HG02798 (cell line): ENCODE results near the gene SPEG.

ENCODE experiments used
- ATAC-seq: cut with Tn5 transposase; IDR thresholded peaks from one replicate; pipeline ENCODE4 v1.9.1; 2021; ENCODE audit warnings: mild to moderate bottlenecking; ENCODE audit not compliant: unreplicated experiment, poor library complexity

The SPEG gene

DNA sequence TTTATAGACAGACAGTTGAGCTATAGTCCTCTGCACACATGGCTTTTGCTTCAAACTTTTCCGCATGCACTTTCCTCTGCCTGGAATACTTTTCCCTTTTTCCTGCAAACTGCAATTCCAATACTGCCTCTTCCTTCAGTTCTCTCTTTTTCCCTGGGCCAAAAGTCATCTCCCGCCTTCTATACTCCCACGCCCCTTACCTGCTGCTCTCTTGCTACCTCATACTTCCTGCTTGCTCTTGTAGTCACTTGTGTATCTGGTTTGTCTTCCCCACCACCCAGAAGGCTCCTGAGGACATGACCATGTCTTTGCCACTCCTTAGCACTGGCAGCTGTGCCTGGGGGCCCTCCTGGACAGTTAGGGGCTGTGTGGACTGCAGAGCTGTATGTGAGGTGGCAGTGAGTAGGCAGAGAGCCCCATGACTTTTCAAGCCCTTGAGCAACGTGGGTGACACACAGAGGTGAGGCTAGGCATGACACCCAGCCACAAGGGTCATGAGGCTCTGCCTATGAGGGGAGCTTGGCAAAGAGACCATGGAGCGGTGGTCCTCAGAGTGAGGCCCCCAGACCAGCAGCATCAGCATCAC, 23.2 kb downstream of the SPEG start:
- peak; percentile 47 for ATAC-seq

DNA sequence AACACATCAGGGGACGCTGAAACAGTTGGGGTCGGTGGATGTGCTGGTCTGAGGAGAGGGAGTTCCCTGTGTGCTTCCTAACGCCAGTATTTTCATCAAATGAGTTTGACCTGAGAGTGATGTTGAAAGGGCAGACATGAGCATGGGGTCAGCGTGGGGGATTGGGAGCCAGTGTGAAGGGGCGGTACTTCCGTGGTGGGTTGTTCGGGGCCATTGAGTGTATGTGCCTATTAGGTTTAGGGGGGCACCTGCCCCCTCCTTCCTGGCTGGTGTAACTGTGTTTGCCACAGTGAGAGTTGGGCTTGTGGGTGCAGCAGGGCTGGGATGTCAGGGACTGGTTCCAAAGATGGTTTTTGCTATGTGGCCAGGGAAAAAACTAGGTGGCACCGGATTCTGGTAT, 24.4 kb downstream of the SPEG start:
- ATAC-seq: no peak

DNA sequence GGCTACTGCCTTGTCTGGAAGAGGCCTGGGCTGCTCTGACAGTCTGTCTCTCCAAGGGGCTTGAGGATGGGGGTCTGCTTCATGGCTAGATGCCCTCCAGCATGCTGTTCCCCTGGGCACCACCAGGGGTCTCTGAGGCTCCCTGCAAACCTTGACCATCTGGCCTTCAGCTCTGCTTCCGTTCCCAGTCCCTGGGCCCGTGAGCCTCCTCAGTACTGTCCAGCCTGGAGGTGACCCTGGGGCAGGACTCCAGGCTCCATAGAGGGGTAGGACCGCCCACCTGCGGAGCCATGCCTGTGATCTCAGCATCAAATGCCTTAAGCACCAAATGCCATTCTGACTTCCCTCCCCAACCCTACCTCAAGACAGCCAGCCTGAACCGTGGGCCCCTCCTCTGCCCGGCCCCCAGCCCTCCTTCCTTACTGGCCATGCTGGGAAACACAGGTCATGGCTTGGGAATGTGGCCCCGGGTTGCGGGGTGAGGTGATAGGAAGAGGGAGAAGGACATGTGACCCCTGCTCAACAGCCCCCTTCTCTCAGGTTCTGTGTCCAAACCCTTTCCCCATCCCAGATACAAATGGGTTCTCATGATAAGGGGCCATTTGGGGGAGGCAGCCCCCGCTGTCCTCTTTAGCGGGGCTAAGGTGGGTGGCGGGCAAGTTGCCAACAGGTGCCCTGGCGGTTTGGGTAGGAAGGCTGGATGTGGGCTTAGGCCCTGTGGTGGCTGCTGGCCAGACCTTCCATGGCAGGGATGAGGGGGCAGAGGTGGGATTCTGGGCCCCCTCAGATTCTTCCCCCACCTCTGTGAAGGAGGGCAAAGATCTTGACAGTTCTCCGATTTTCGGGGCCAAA, 25.0 kb downstream of the SPEG start:
- peak; percentile 75 for ATAC-seq

DNA sequence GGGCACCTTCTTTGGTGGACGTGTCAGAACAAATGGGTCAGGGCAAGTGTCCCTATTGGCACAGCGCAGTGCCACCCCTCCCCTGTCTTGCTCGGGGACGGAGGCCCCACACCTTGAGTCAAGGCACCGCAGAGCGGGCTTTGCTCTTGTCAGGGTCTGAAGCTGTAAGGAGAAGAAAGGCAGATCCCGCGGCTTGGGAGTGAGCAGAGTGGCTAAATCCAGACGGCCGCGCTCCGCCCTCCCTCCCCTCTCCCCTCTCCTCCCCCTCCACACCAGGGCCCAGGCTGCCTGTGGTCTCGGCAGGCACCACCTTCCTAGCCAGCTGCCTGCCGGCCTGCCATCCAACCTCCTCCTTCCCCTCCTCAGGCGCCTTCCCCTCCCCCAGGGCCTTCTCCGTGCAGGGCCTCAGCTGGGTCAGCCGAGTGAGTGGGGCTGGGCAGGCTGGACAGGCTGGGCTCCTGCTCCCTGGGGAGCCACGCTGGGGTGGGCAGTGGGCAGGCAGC, 25.8 kb downstream of the SPEG start:
- ATAC-seq: no peak

DNA sequence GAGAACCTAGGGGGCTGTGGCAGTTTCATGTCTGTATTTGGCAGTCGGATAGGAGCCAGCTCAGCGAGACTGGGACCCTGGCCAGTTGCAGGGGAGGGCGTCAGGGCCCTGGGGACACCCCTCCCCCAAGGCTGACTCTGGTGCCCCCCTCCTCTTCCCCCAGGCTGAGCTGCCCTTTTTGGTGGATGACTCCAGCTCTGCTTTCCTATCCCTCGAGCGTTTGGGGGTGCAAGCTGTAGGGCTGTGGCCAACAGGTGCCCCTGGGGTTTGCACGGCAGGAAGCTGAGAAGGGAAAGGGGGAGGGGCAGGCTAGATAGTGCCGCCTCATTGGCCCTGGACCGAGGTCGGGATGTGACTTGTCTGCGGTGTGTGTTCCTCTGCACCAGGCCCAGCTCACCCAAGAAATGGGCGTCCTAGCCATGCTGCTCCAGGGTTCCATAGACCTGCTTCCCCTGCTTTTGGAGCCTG, 26.4 kb downstream of the SPEG start:
- no peak for ATAC-seq

DNA sequence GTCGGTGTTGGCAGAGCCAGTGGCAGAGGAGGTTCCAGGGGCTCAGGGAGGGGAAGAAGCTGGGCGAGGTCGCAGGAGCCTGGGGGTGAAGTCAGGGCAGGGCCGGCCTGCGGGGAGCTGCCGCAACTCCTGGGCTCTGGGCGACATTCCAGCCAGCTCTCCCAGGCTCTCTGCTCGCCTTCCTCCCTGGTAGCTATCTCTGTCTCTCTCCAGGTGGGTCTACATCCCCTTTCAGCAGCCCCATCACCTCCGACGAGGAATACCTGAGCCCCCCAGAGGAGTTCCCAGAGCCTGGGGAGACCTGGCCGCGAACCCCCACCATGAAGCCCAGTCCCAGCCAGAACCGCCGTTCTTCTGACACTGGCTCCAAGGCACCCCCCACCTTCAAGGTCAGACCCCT, 27.0 kb downstream of the SPEG start:
- no peak for ATAC-seq

DNA sequence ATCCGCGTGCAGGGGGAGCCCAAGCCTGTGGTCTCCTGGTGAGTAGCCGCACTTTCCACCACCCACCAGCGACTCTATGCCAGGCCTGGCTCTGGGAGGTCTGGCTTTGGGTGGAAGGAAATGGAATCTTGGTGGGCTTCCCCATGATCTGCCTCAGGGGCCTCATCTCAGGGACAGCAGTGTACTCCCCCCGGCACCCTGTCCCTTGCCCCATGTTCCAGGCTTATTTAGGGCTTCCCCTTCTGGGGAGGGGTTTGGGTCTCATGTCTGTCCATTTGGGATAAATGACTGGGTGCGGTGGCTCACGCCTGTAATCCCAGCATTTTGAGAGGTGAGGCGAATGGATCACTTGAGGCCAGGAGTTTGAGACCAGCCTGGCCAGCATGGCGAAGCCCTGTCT, 27.7 kb downstream of the SPEG start:
- ATAC-seq: no peak

DNA sequence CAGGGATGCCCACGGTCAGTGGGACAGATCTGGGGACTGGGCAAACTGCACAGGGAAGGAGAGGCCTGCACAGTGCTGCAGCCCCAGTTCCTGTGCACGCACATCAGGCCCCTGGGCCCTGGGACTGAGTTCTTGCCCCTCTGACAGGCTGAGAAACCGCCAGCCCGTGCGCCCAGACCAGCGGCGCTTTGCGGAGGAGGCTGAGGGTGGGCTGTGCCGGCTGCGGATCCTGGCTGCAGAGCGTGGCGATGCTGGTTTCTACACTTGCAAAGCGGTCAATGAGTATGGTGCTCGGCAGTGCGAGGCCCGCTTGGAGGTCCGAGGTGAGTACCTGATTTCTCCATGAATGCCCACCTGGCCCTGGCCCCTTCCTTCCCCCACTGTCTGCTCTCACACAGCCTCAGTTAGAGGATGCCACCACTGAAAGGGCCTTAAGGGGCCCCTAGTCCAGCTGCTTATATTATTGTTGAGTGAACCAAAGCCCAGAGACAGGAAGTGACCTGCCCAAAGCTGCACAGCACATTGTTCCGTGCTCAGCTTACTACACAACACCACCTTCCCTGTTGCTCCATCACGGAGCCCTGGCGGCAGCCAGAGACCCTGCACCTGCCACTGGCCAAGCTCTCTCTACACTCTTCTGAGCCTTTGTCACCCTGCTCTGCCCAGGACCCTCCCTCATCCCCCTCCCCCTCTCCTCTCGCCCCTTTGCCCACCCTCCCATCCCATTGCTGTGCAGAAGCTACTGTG, 29.8 kb downstream of the SPEG start:
- ATAC-seq: no peak

DNA sequence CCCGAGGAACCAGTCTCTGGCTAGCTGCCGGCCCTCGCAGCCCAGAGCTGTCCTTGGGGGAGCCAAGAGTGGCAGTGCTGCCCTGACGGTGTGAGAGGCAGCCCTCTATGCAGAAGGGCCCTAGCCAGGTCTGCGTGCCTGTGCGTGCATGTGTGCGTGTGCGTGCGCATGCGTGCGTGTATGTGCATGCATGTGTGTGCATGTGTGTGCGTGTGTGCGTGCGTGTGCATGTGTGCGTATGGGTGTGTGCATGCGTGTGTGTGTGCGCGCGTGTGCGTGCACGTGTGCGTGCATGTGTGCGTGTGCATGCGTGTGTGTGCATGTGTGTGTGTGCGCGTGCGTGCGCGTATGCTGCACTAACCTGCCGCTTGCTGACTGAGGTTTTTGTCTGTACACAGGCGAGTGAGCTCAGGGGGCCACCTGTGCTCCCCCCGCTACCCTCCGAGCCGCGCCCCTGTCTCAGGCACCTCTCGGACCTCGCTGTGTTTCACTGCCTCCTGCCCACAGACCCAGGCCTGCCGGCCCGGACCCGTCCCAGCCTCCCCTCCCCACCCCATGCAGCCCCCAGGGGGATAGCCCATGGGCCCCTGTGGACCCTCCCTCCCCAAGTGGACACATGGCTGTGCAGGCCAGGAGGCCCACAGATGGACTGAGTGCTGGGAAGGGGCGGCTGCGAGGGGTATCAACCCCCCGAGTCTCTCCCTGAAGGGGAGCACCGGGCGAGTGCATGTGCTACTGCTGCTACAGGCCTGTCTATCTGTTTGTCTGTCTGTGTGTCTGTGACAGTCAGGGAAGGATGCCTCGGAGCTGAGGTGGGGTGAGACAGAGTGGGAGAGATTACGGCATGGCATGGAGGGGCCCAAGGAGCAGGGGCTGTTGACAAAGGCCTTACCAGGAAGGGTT, 31.3 kb downstream of the SPEG start:
- no peak for ATAC-seq

DNA sequence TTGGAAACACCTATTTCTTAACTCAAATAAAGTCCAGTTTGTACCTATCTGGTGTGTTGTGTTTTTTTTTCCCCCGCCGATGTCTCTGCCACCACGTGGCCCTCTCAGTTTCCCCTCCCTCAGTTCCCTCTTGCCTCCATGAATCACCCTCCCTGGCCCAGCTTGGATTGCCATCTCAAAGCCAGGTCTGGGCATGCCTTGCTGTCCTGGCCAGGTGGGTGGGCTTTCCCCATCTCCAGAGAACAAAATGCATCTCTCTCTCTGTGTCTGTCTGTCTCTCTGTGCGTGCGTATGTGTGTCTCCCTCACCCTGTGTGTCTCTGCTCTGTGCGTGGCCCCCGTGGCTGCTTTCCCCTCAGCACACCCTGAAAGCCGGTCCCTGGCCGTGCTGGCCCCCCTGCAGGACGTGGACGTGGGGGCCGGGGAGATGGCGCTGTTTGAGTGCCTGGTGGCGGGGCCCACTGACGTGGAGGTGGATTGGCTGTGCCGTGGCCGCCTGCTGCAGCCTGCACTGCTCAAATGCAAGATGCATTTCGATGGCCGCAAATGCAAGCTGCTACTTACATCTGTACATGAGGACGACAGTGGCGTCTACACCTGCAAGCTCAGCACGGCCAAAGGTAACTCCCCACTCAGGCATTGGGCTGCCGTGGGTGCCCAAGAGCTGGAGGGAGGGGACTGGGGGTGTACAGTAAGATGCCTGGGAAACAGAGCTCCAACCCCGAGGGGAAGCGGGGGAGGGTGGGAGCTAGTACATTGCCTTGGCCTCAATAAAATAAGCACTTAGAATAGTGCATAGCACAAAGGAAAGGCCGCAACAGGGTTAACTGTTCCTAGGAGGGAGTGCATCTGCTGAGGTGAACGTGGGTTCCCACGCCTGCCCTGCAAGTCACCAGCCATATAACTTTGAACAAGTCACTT, 32.4 kb downstream of the SPEG start:
- no peak for ATAC-seq

DNA sequence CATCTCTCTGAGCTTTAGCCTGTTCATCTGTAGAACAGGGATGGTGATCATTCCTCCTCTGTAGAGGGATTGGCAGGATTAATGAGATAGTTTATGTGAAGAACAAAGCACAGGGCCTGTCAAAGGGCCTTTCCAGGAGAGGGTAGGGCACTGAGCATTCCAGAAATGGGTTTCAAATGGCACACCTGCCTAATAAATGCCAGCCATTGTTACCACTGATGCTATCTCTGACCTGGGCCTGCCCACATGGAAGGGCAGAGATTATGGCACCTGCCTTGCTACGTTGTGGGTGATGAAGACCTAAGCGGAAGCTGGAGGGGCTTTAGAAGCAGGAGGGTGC, 33.1 kb downstream of the SPEG start:
- no peak for ATAC-seq

DNA sequence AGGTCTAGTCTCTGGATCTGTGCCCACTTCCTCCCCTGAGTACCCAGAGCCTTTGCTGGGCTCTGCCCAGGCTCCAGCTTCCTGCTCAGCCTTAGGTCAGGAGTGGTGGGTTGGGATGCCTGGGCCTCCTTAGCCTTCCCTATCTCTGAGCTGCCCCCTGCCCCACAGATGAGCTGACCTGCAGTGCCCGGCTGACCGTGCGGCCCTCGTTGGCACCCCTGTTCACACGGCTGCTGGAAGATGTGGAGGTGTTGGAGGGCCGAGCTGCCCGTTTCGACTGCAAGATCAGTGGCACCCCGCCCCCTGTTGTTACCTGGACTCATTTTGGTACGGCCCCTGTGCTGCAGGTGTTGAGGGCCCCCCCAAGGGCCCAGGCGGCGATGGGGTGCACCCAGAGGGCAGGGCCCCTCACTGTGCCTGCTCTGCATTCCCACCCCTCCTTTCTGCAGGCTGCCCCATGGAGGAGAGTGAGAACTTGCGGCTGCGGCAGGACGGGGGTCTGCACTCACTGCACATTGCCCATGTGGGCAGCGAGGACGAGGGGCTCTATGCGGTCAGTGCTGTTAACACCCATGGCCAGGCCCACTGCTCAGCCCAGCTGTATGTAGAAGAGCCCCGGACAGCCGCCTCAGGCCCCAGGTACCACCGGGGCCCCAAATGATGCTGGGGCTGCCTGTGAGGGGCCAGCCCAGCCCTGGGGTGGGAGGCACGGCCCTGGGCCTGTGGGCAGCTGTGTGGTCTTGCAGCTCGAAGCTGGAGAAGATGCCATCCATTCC, 34.0 kb downstream of the SPEG start:
- no peak for ATAC-seq

DNA sequence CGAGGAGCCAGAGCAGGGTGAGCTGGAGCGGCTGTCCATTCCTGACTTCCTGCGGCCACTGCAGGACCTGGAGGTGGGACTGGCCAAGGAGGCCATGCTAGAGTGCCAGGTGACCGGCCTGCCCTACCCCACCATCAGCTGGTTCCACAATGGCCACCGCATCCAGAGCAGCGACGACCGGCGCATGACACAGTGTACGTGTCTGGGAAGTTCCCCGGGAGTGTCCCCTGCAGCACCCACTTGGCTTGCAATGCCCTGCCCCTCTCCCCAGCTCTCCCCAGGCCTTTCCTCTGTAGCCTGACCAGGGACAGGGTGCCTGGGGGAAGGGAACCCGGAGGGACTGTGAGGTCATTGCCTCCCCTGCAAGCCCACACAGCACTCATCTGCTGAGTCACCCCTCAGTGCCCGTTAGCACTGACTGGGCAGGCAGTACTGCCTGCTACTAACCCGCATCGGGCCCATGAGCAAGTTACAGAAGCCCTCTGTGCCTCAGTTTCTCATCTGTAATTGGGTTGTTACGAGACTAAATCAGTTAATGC, 34.6 kb downstream of the SPEG start:
- no peak for ATAC-seq

DNA sequence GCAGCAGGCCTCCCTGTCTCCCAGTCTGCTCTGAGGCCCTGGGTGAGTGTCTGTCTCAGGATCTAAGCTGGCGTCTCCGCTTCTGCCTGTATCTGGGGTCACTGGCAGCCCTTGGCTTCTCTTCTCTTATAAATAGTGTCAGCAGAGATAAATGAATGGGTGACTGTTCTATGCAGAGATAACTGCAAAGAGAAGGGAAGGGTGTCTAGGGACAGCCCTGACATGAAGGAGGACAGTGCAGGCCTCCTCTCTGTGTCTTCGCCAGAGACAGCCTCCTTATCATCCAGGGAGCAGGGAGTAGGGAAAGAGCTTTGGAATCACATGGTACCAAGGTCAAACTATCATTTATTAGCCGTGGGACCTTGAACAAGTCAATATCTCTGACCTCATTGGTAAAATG, 35.8 kb downstream of the SPEG start:
- ATAC-seq: no peak

DNA sequence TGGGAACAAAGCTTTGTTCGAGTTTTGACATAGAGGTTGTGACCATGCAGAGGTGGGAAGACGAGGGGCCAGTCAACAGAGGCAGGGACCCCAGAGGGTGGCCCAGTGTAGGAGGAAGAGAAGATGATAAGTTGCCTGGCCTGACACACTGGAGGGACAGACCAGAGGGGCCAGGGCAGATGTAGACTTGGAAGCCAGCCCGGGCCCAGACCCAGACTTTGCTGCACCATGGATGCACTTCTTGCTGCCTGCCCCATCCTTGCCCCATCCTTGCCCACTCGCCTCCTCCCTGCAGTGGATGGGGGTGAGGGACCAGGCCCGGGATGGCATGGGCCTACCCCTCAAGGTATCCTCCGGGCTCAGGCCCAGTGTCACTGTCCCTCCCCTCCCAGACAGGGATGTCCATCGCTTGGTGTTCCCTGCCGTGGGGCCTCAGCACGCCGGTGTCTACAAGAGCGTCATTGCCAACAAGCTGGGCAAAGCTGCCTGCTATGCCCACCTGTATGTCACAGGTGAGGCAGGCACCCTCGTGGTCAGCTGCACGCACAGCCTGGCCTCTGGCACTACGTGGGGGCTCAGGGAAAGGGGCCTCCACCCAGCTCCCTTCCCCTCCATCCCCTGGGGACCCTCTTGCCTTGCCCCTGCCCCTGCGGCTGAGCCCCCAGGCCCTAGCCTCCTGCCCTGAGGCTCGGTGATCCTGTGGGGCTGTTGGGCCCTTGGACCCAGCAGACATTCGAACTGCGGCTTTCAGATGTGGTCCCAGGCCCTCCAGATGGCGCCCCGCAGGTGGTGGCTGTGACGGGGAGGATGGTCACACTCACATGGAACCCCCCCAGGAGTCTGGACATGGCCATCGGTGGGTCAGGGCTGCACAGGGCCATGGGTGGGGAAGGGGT, 37.1 kb downstream of the SPEG start:
- ATAC-seq: no peak

DNA sequence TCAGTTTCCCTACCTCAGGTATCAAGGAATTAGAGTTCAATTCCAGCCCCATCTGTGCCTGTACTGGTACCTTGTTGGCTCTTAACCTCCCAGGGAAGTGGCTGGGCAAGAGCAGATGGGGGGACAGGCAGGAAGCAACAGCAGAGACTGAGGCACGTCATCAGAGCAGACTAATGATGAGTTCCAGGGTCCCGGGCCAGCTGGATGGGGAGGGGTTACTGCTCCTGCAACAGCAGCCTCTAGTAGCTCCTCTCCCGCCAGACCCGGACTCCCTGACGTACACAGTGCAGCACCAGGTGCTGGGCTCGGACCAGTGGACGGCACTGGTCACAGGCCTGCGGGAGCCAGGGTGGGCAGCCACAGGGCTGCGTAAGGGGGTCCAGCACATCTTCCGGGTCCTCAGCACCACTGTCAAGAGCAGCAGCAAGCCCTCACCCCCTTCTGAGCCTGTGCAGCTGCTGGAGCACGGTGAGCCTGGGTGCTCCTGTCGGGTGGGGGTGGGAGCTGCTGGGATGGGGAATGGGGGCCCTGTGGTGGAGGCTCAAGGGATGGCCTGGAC, 38.1 kb downstream of the SPEG start:
- ATAC-seq: no peak

DNA sequence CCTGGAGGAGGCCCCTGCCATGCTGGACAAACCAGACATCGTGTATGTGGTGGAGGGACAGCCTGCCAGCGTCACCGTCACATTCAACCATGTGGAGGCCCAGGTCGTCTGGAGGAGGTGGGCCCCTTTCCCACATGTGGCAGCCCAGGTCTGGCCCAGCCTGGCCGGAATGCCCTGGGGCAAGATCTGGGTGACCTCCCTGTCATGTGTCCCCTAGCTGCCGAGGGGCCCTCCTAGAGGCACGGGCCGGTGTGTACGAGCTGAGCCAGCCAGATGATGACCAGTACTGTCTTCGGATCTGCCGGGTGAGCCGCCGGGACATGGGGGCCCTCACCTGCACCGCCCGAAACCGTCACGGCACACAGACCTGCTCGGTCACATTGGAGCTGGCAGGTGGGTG, 38.9 kb downstream of the SPEG start:
- no peak for ATAC-seq
